Neural cell (in vitro differentiated cells): ENCODE data around the gene POLN. TPM values are rescaled to one million over a fixed set of nuclear protein-coding genes. Genes with fewer than 3 reads are reported as not detected.

Experiments used
- H2AFZ ChIP-seq: fragments of 200-600, 300-800 bp; sonication (generic), shearing (Covaris generic); 2 replicates; pipeline ENCODE4 v1.6.0; 2014; ENCODE audit warnings: low read depth, mild to moderate bottlenecking, antibody characterized with exemption, low read length, moderate library complexity
- H3F3A ChIP-seq: fragments of 200-600 bp; shearing (Covaris generic); 2 replicates; pipeline ENCODE4 v1.6.1; 2016; ENCODE audit warnings: mild to moderate bottlenecking, moderate library complexity, mixed read lengths, antibody characterized with exemption, low read length; ENCODE audit not compliant: insufficient read depth, poor library complexity, severe bottlenecking
- H3K27ac ChIP-seq: fragments of 200-600, 300-800 bp; sonication (generic), shearing (Covaris generic); 2 replicates; pipeline ENCODE4 v1.5.1; 2014; ENCODE audit warnings: mild to moderate bottlenecking, low read length, moderate library complexity
- H3K27me3 ChIP-seq: fragments of 300-800, 200-600 bp; sonication (generic), shearing (Covaris generic); 2 replicates; pipeline ENCODE4 v1.6.0; 2014; ENCODE audit warnings: mild to moderate bottlenecking, low read depth, low read length, moderate library complexity; ENCODE audit not compliant: insufficient read depth
- H3K36me3 ChIP-seq: fragments of 300-800, 200-600 bp; sonication (generic), shearing (Covaris generic); 2 replicates; pipeline ENCODE4 v1.5.1; 2014; ENCODE audit warnings: mild to moderate bottlenecking, antibody characterized with exemption, low read length, moderate library complexity; ENCODE audit not compliant: insufficient read depth
- H3K4me2 ChIP-seq: fragments of 300-800, 200-600 bp; sonication (generic), shearing (Covaris generic); 2 replicates; pipeline ENCODE4 v1.6.0; 2014; ENCODE audit warnings: mild to moderate bottlenecking, low read length
- H3K4me3 ChIP-seq: fragments of 300-800, 200-600 bp; sonication (generic), shearing (Covaris generic); 2 replicates; pipeline ENCODE4 v1.5.1; 2014; ENCODE audit warnings: mild to moderate bottlenecking, low read length, moderate library complexity
- H3K79me2 ChIP-seq: fragments of 200-600 bp; shearing (Covaris generic); replicated peaks from 2 replicates; pipeline ENCODE4 v1.6.0; 2014; ENCODE audit warnings: mild to moderate bottlenecking, low read length, moderate library complexity; ENCODE audit not compliant: insufficient read depth
- H3K9ac ChIP-seq: fragments of 300-800, 200-600 bp; sonication (generic), shearing (Covaris generic); 2 replicates; pipeline ENCODE4 v1.6.1; 2016; ENCODE audit warnings: mild to moderate bottlenecking, low read length, mixed read lengths
- H3K9me2 ChIP-seq: fragments of 200-600 bp; shearing (Covaris generic); 2 replicates; pipeline ENCODE4 v1.6.1; 2016; ENCODE audit warnings: mild to moderate bottlenecking, low read length, mixed read lengths; ENCODE audit not compliant: insufficient read depth
- H3K9me3 ChIP-seq: fragments of 200-600, 300-800 bp; sonication (generic), shearing (Covaris generic); 2 replicates; pipeline ENCODE4 v1.6.1; 2016; ENCODE audit warnings: mild to moderate bottlenecking, mixed run types, low read length, moderate library complexity, mixed read lengths
- H4K20me1 ChIP-seq: fragments of 200-600 bp; shearing (Covaris generic); 2 replicates; pipeline ENCODE4 v1.6.1; 2016; ENCODE audit warnings: mild to moderate bottlenecking, mixed run types; ENCODE audit not compliant: insufficient read depth
- CTCF ChIP-seq: fragments of 450-650 bp; IDR thresholded peaks from 2 replicates; pipeline ENCODE4 v1.5.1; 2014; ENCODE audit warnings: antibody characterized with exemption, mild to moderate bottlenecking, moderate library complexity; ENCODE audit not compliant: poor library complexity, severe bottlenecking
- MXI1 ChIP-seq: fragments of 450-650 bp; conservative IDR thresholded peaks from 2 replicates; pipeline ENCODE4 v1.6.1; 2014; ENCODE audit warnings: antibody characterized with exemption, mild to moderate bottlenecking; ENCODE audit not compliant: poor library complexity, severe bottlenecking
- POLR2AphosphoS5 ChIP-seq: IDR thresholded peaks from 2 replicates; pipeline ENCODE4 v1.6.1; 2012
- RAD21 ChIP-seq: fragments of 450-650 bp; conservative IDR thresholded peaks from 2 replicates; pipeline ENCODE4 v1.6.1; 2014; ENCODE audit warnings: antibody characterized with exemption, mild to moderate bottlenecking, moderate library complexity
- SMC3 ChIP-seq: fragments of 450-650 bp; conservative IDR thresholded peaks from 2 replicates; pipeline ENCODE4 v1.6.1; 2014; ENCODE audit warnings: antibody characterized with exemption, mild to moderate bottlenecking, moderate library complexity; ENCODE audit not compliant: poor library complexity
- polyA plus RNA-seq: library from polyadenylated mRNA; depleted of rRNA; stranded (reverse); fragments of >200 nt; gene quantifications from 2 replicates; pipeline ENCODE4 v1.2.3, GENCODE V29; 2014
- TF ChIP-seq, protein P1 (sequence below): IDR thresholded peaks from 2 replicates; pipeline ENCODE4 v1.6.1; 2012; ENCODE audit warnings: borderline replicate concordance

Gene POLN
- polyA plus RNA-seq, 1 donor from 2014 or later: 1.1 TPM

GRCh38 chr4:2262145-2262943, 20.4 kb upstream of the POLN start (continued):
- TF ChIP-seq CTCF: no peak
- peak; percentile 60 for TF ChIP-seq RAD21

- peak within 1 kb of the TSS; percentile 89 for H3K9ac ChIP-seq
- H4K20me1 ChIP-seq: peaks cover 28% of the 10 kb centered on the region
- H3K27me3 ChIP-seq: no peaks in the 10 kb centered on the region
- peak within 1 kb of the TSS; percentile 86 for H3K27ac ChIP-seq
- H3K9me3 ChIP-seq: no peaks in the 10 kb centered on the region
- H3K4me3 ChIP-seq: peak within 1 kb of the TSS; percentile 89
- no peaks in the 10 kb centered on the region for H3K36me3 ChIP-seq
- H3K9me2 ChIP-seq: no peaks in the 10 kb centered on the region
- peaks cover 32% of the 10 kb centered on the region for H3K79me2 ChIP-seq
- peak within 1 kb of the TSS; percentile 56 for H2AFZ ChIP-seq
- H3F3A ChIP-seq: no peaks in the 10 kb centered on the region
- peak; percentile 68 for TF ChIP-seq POLR2AphosphoS5
- TF ChIP-seq, protein P1, sequence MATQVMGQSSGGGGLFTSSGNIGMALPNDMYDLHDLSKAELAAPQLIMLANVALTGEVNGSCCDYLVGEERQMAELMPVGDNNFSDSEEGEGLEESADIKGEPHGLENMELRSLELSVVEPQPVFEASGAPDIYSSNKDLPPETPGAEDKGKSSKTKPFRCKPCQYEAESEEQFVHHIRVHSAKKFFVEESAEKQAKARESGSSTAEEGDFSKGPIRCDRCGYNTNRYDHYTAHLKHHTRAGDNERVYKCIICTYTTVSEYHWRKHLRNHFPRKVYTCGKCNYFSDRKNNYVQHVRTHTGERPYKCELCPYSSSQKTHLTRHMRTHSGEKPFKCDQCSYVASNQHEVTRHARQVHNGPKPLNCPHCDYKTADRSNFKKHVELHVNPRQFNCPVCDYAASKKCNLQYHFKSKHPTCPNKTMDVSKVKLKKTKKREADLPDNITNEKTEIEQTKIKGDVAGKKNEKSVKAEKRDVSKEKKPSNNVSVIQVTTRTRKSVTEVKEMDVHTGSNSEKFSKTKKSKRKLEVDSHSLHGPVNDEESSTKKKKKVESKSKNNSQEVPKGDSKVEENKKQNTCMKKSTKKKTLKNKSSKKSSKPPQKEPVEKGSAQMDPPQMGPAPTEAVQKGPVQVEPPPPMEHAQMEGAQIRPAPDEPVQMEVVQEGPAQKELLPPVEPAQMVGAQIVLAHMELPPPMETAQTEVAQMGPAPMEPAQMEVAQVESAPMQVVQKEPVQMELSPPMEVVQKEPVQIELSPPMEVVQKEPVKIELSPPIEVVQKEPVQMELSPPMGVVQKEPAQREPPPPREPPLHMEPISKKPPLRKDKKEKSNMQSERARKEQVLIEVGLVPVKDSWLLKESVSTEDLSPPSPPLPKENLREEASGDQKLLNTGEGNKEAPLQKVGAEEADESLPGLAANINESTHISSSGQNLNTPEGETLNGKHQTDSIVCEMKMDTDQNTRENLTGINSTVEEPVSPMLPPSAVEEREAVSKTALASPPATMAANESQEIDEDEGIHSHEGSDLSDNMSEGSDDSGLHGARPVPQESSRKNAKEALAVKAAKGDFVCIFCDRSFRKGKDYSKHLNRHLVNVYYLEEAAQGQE: no peak
- peak within 1 kb of the TSS; percentile 48 for H3K4me2 ChIP-seq
Observed at GRCh38 chr4:2261853-2262144, 19.9 kb upstream of the POLN start, which contains the start of gene MXD4. TSS of gene MXD4 (minus strand) at chr4:2262109. CDS start at chr4:2261980, 129 bp downstream.

- no peak overlapping the region for H2AFZ ChIP-seq
- no peaks in the 10 kb centered on the region for H3K27me3 ChIP-seq
- H3K4me2 ChIP-seq: peak overlapping the region; percentile 44
- H3K36me3 ChIP-seq: no peaks in the 10 kb centered on the region
- no peaks in the 10 kb centered on the region for H3K9me2 ChIP-seq
- no peak for TF ChIP-seq SMC3
- TF ChIP-seq MXI1: peak; percentile 89
- H4K20me1 ChIP-seq: peaks cover 29% of the 10 kb centered on the region
- no peaks in the 10 kb centered on the region for H3K9me3 ChIP-seq
- H3K79me2 ChIP-seq: peaks cover 32% of the 10 kb centered on the region
- peak overlapping the region; percentile 89 for H3K4me3 ChIP-seq
- H3K27ac ChIP-seq: no peak overlapping the region
- no peaks in the 10 kb centered on the region for H3F3A ChIP-seq
- H3K9ac ChIP-seq: peak overlapping the region; percentile 70
Observed at GRCh38 chr4:2261110-2261852, 19.4 kb upstream of the POLN start.
